Loucy (cell line): Measurements from ENCODE around the gene SV2B.

Source experiments
- H2AFZ ChIP-seq: fragments of 200-600 bp; sonication (generic); 2 replicates; pipeline ENCODE4 v1.6.0; 2016; ENCODE audit warnings: antibody characterized with exemption, mild to moderate bottlenecking, low read length, moderate library complexity
- H3F3A ChIP-seq: fragments of 200-600 bp; 2 replicates; pipeline ENCODE4 v1.6.0; 2016; ENCODE audit warnings: antibody characterized with exemption, low read depth, mild to moderate bottlenecking
- H3K27me3 ChIP-seq: fragments of 200-600 bp; sonication (generic); 2 replicates; pipeline ENCODE4 v1.6.1; 2014; ENCODE audit warnings: low read length, mild to moderate bottlenecking; ENCODE audit not compliant: insufficient read depth, poor library complexity, severe bottlenecking
- H3K36me3 ChIP-seq: fragments of 200-600 bp; sonication (generic); 2 replicates; pipeline ENCODE4 v1.6.1; 2016; ENCODE audit warnings: low read length; ENCODE audit not compliant: insufficient read depth
- H3K4me1 ChIP-seq: fragments of 200-600 bp; sonication (generic); 2 replicates; pipeline ENCODE4 v1.5.1; 2014; ENCODE audit warnings: low read length, mild to moderate bottlenecking; ENCODE audit not compliant: insufficient read depth, poor library complexity, severe bottlenecking
- H3K4me2 ChIP-seq: fragments of 200-600 bp; sonication (generic); 2 replicates; pipeline ENCODE4 v1.6.0; 2014; ENCODE audit warnings: antibody characterized with exemption, low read length, low read depth, mild to moderate bottlenecking; ENCODE audit not compliant: poor library complexity, severe bottlenecking
- H3K4me3 ChIP-seq: fragments of 200-600 bp; sonication (generic); 2 replicates; pipeline ENCODE4 v1.5.1; 2014; ENCODE audit warnings: low read length, mild to moderate bottlenecking, mixed read lengths; ENCODE audit not compliant: poor library complexity, severe bottlenecking
- H3K79me2 ChIP-seq: fragments of 200-600 bp; sonication (generic); 2 replicates; pipeline ENCODE4 v1.6.1; 2014; ENCODE audit warnings: low read length; ENCODE audit not compliant: insufficient read depth
- H3K9ac ChIP-seq: fragments of 200-600 bp; sonication (generic); 2 replicates; pipeline ENCODE4 v1.6.0; 2014; ENCODE audit warnings: mild to moderate bottlenecking, low read depth, low read length, moderate library complexity; ENCODE audit not compliant: poor library complexity, severe bottlenecking
- H3K9me2 ChIP-seq: fragments of 200-600 bp; sonication (generic); replicated peaks from 2 replicates; pipeline ENCODE4 v1.6.1; 2016; ENCODE audit warnings: low read depth, low read length, mixed read lengths
- H3K9me3 ChIP-seq: fragments of 200-600 bp; sonication (generic); 2 replicates; pipeline ENCODE4 v1.6.1; 2014; ENCODE audit warnings: mild to moderate bottlenecking, antibody characterized with exemption, low read length, low read depth; ENCODE audit not compliant: insufficient read depth
- H4K20me1 ChIP-seq: fragments of 200-600 bp; sonication (generic); 2 replicates; pipeline ENCODE4 v1.6.0; 2014; ENCODE audit warnings: antibody characterized with exemption, low read length, mild to moderate bottlenecking; ENCODE audit not compliant: insufficient read depth, poor library complexity, severe bottlenecking
- CTCF ChIP-seq: fragments of 200-600 bp; sonication (generic); conservative IDR thresholded peaks from 2 replicates; pipeline ENCODE4 v1.5.1; 2014; ENCODE audit warnings: mild to moderate bottlenecking, antibody characterized with exemption, low read length
- EZH2phosphoT487 ChIP-seq: fragments of 200-600 bp; IDR thresholded peaks from 2 replicates; pipeline ENCODE4 v1.6.1; 2018; ENCODE audit warnings: antibody characterized with exemption, mild to moderate bottlenecking, moderate library complexity, borderline replicate concordance

The SV2B gene

GRCh38 chr15:91320101-91320500 is 220.0 kb downstream of the SV2B start:
- H2AFZ ChIP-seq: no peak overlapping the region
- no peaks in the 10 kb centered on the region for H3K36me3 ChIP-seq
- no peak for TF ChIP-seq EZH2phosphoT487
- TF ChIP-seq CTCF: no peak

GRCh38 chr15:91329914-91330313 is 229.9 kb downstream of the SV2B start:
- H3K27me3 ChIP-seq: no peaks in the 10 kb centered on the region
- no peaks in the 10 kb centered on the region for H3K79me2 ChIP-seq
- H3K9me3 ChIP-seq: no peaks in the 10 kb centered on the region
- peaks cover 10% of the 10 kb centered on the region for H3K4me1 ChIP-seq
- no peaks in the 10 kb centered on the region for H3K9me2 ChIP-seq
- no peak overlapping the region for H3K9ac ChIP-seq
- H3K4me3 ChIP-seq: peak overlapping the region; percentile 39
- H3K4me2 ChIP-seq: peak overlapping the region; percentile 38
- H2AFZ ChIP-seq: peak overlapping the region; percentile 65; the same call in 1 of the 2 replicates
- no peaks in the 10 kb centered on the region for H4K20me1 ChIP-seq
- no peaks in the 10 kb centered on the region for H3K36me3 ChIP-seq
- H3F3A ChIP-seq: no peaks in the 10 kb centered on the region
- TF ChIP-seq CTCF (no peak), EZH2phosphoT487 (no peak)

More at GRCh38 chr15:91320101-91320500, 220.0 kb downstream of the SV2B start:
- peaks cover 17% of the 10 kb centered on the region for H3K4me1 ChIP-seq
- H3F3A ChIP-seq: 0 out of 2 replicates have a peak, but pooled peaks cover 5% of the 10 kb centered on the region
- no peaks in the 10 kb centered on the region for H3K79me2 ChIP-seq
- no peak overlapping the region for H3K9ac ChIP-seq
- H3K4me2 ChIP-seq: no peak overlapping the region
- no peak overlapping the region for H3K4me3 ChIP-seq
- no peaks in the 10 kb centered on the region for H3K9me3 ChIP-seq
- no peaks in the 10 kb centered on the region for H4K20me1 ChIP-seq
- H3K27me3 ChIP-seq: no peaks in the 10 kb centered on the region
- no peaks in the 10 kb centered on the region for H3K9me2 ChIP-seq

GRCh38 chr15:91331581-91331980 is 231.5 kb downstream of the SV2B start:
- Histone ChIP-seq H3K4me3 (no peak overlapping the region), H2AFZ (no peak overlapping the region), H3K27me3 (no peaks in the 10 kb centered on the region), H3K9me2 (no peaks in the 10 kb centered on the region), H4K20me1 (no peaks in the 10 kb centered on the region), H3K9me3 (no peaks in the 10 kb centered on the region), H3K36me3 (no peaks in the 10 kb centered on the region), H3K9ac (no peak overlapping the region), H3K4me1 (peaks cover 13% of the 10 kb centered on the region), H3K4me2 (no peak overlapping the region), H3K79me2 (no peaks in the 10 kb centered on the region), H3F3A (no peaks in the 10 kb centered on the region)
- TF ChIP-seq EZH2phosphoT487 (no peak), CTCF (no peak)
